Inflammatory macrophage treated with lipopolysaccharide for 4 hours (primary cell): ENCODE data around the gene ZFAND2A.
A peak's percentile ranks its signal among the peaks of the same experiment; 100 is the strongest.

ENCODE experiments used
- DNase-seq: peaks from one replicate; pipeline ENCODE4 v3.0.0-alpha.2; 2020

Gene ZFAND2A

GRCh38 chr7:1104516-1105179, 55.3 kb downstream of the ZFAND2A start:
- no peak for DNase-seq

GRCh38 chr7:1103789-1104515, 56.0 kb downstream of the ZFAND2A start:
- DNase-seq, result no peak

GRCh38 chr7:1103009-1103788, 56.8 kb downstream of the ZFAND2A start:
- peak; percentile 57 for DNase-seq
